Motor neuron (in vitro differentiated cells): ENCODE data around the gene P2RX2. TPM values are rescaled to one million over a fixed set of nuclear protein-coding genes. Genes with fewer than 3 reads are reported as not detected.
A peak's percentile ranks its signal among the peaks of the same experiment; 100 is the strongest.
"Not testable (repeated sequence)": the region's sequence is repeated elsewhere in the genome, so short reads cannot be mapped to it uniquely, and the experiment has no call there.

Source experiments
- ATAC-seq, 8 experiments: fragments of 200-7000 bp; cut with Tn5 transposase; replicated peaks in 6 of 8; 2 replicates each; pipeline ENCODE4 v1.8.0; 2021; ENCODE audit warnings: mild to moderate bottlenecking in 8 of 8, moderate library complexity in 8 of 8
- H3K27ac ChIP-seq, 2 donors: fragments of 250-450 bp; sonication (Bioruptor Pico); 2 replicates each; pipeline ENCODE4 v1.9.0; 2021; ENCODE audit warnings: antibody characterized with exemption in 2 of 2, mild to moderate bottlenecking in 2 of 2, moderate library complexity in 1 of 2
- H3K4me1 ChIP-seq, 2 donors: fragments of 250-450 bp; sonication (Bioruptor Pico); replicated peaks in 1 of 2; 2 replicates each; pipeline ENCODE4 v1.6.1; 2021; ENCODE audit warnings: antibody characterized with exemption in 2 of 2, mild to moderate bottlenecking in 2 of 2, moderate library complexity in 1 of 2
- H3K4me3 ChIP-seq, 5 donors: fragments of 250-450 bp; sonication (Bioruptor Pico); 2 replicates each; pipeline ENCODE4 v1.9.0; 2021; ENCODE audit warnings: antibody characterized with exemption in 5 of 5, mild to moderate bottlenecking in 5 of 5, moderate library complexity in 4 of 5
- WGBS, 10 experiments: fragments of 450-650 bp; shearing (Covaris generic); methylation state at CpG; one replicate each; pipeline ENCODE4 v1.0.0; 2022; 5-methylcytosine and 5-hydroxymethylcytosine counted together
- in situ Hi-C, 9 experiments: fragments of 400-800 bp; cut with MboI; loops; one replicate each; pipeline ENCODE4 v1.15.0; 2021; ENCODE audit warnings: low sequenced_read_pairs in 9 of 9, low pct_unique_long_range_greater_than_20kb in 2 of 9; ENCODE audit not compliant: unreplicated experiment in 9 of 9
- total RNA-seq, 8 experiments: library from RNA; unstranded; fragments of 300-600 nt; gene quantifications; 2 replicates each; pipeline versions ENCODE4 v1.2.3 to v1.2.4, GENCODE V29; 2022

Gene P2RX2
- total RNA-seq, 8 experiments from 2014 or later = 0.13 to 0.62 (median 0.17) TPM; not detected in 4

- peak in 1 of 8 experiments; percentile 9 for ATAC-seq
- Histone ChIP-seq H3K27ac (peak overlapping the region in 1 of 2 donors; percentile 56), H3K4me1 (peaks cover 14 to 25% of the 10 kb centered on the region in 2 donors), H3K4me3 (peak overlapping the region; percentile 29 to 42 (median 41))
- in situ Hi-C loops = no loop called here
- 30 to 43% (median 36%) methylated on average over 1 to 4 of the region's 58 CpGs; no CpG with 5 or more reads in 1 of the 10 experiments for WGBS, 10 experiments
Observed at GRCh38 chr12:132597333-132598316, 21.0 kb upstream of the P2RX2 start.

DNA sequence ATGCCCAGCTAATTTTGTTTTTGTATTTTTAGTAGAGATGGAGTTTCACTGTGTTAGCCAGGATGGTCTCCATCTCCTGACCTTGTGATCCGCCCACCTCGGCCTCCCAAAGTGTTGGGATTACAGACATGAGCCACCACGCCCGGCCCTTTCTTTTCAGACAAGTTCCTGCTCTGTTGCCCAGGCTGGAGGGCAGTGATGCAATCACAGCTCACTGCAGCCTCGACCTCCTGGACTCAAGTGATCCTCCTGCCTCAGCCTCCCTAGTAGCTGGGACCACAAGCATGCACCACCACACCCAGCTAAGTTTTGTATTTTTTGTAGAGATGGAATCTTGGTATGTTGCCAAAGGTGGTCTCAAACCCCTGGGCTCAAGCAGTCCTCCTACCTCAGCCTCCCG lies 19.1 kb upstream of the P2RX2 start:
- ATAC-seq, H3K4me3 ChIP-seq, H3K27ac ChIP-seq, in situ Hi-C loops: not testable (repeated sequence)
- peaks cover 26 to 34% of the 10 kb centered on the region in 2 donors for H3K4me1 ChIP-seq
- WGBS, 10 experiments = 45 to 70% (median 60%) methylated on average over 1 to 2 of the region's 6 CpGs; no CpG with 5 or more reads in 7 of the 10 experiments

DNA sequence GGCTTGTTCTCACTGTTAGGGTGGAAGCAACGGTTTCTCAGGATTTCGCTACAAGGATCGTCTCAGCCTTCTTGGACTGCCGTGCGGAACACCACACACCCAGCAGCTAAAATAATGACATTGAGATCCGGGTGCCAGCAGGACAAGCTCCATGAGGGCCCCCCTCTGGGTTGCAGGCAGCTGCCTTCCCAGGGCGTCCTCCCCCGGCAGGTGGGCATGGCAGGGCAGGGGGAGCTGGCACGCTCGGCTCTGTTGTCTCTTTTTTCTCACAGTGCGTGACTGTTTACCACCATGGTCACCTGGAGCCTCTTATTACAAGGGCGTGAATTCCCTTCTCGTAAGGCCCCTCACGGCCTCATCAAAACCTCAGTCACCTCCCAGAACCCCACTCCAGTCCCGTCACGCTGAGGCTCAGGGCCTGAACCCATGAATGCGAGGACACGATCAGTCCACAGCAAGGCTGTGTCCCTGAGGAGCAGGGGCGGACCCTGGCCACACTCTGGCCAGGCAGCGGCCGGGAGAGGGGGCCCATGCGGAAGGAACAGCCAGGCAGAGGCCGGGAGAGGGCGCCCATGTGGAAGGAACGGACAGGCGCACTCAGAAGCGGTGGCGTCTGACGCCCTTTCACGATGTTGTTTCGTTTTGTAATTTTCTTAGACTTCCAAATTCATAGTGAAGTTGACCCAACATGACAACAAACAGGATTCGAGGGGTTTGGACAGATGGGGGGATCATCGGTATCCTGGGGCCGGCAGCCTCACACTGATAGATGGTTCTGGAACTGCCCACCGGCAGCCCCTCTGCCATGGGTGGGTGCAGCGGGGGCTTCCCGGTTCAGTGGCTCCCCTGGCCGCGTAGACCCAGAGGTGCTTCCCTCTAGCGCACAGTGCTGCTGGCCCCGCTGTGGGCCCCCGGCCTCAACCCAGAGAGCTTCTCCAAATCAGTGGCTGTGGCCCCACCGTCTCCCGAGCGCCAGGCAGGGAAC lies 18.2 kb upstream of the P2RX2 start:
- ATAC-seq = peak; percentile 32 to 91 (median 60)
- in situ Hi-C loops = loop anchor here in 3 of 9 experiments (25.0 kb wide), 2 partner anchors 188 to 438 kb away; no protein-coding TSS in a partner anchor
- Histone ChIP-seq H3K4me1 (peaks cover 26 to 35% of the 10 kb centered on the region in 2 donors), H3K27ac (no peak overlapping the region), H3K4me3 (peak overlapping the region in 1 of 5 donors; percentile 8)
- 0 to 92% (median 25%) methylated on average over 1 to 10 of the region's 45 CpGs; no CpG with 5 or more reads in 3 of the 10 experiments for WGBS, 10 experiments

- Histone ChIP-seq H3K4me3 (no peak overlapping the region), H3K27ac (no peak overlapping the region), H3K4me1 (peaks cover 27 to 35% of the 10 kb centered on the region in 2 donors)
- no peak for ATAC-seq
- in situ Hi-C loops = loop anchor here in 3 of 9 experiments (25.0 kb wide), 2 partner anchors 189 to 439 kb away; no protein-coding TSS in a partner anchor
- WGBS, 10 experiments = 57 to 100% (median 80%) methylated on average over 1 to 6 of the region's 31 CpGs; no CpG with 5 or more reads in 6 of the 10 experiments
Observed at GRCh38 chr12:132601171-132601883, 17.2 kb upstream of the P2RX2 start.

DNA sequence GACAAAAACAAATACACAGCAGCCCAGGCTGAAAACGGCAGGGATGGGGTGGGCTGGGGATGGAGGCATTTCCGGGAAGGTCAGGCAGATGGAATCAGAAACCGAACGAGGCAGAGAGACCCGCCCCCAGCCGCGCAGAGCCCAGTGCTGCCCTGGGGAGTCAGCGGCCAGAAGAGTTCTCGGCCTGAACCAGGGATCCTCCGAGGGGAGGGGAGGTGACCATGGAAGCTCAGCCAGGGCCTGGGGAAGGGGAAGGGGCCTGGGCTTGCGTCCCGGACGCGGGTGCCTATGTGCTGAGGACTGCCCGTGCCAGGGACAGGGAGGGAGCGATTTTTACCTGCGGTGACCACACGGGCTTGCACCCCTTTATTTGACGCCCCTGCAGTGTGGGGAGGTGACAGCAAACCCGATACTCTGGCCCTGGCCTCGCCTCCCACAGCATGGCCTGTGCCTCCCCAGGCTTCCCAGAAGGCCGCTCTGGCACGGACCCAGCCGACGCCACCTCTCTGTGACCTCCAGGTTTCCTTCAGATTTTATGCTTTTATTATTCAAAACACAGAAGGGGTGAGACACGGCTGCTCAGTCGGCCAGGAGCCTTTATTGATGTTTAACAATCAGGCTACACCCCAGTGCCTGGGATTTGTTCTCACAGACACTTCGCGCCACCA lies 15.9 kb upstream of the P2RX2 start:
- WGBS, 10 experiments = 0 to 80% (median 14%) methylated on average over 1 to 7 of the region's 29 CpGs; no CpG with 5 or more reads in 4 of the 10 experiments
- in situ Hi-C loops = loop anchor here in 3 of 9 experiments (25.0 kb wide), 2 partner anchors 190 to 440 kb away; no protein-coding TSS in a partner anchor
- no peak overlapping the region for H3K4me3 ChIP-seq
- H3K27ac ChIP-seq = peak overlapping the region in 1 of 2 donors; percentile 80
- peak in 4 of 8 experiments; percentile 39 to 68 (median 58) for ATAC-seq
- H3K4me1 ChIP-seq = peaks cover 38 to 42% of the 10 kb centered on the region in 2 donors

DNA sequence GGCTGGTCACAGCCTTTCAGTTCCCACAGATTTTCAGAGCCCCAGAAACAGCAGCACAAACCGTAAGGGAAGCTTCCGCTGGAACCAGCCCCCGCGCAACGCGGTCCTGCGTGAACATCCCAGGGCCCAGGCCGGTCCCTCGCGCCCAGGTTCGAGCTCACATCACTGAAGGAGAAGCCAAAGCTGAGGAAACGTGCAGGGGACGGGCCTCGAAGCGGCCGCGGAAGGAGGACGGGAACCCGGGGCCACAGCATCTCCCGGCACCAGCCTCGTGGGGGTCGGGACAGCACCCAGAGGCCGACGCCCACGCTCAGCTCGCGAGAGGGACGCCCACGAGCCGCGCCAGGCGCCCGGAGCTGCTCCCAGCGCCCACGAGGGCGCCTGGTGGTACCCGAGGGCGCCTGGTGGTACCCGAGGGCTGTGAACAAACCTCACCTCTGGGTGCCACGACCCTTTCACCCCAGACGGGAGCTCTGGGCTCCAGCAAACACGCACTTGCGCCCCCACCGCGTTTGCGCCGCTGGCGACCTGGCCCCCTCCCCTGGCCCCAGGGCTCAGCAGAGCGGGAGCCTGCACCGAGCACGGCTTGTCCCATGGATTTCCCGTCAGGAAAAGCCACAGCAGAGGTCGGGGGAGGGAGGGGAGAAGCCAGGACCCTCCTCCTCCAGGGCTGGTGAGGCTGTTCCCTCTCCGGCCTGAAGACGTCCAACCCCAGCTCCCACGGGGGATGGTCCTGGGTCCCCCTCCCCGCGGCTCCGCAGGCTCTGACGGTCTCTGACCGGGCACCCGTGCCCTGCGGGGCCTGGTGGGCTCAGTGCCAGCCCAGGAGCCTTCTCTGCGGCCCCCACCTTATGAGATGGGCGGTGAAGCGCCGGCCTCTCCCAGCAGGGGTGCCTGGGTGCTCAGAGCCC lies 15.1 kb upstream of the P2RX2 start:
- Histone ChIP-seq H3K4me1 (peaks cover 42% of the 10 kb centered on the region in 2 donors), H3K27ac (peak overlapping the region in 1 of 2 donors; percentile 80), H3K4me3 (no peak overlapping the region)
- 18 to 80% (median 36%) methylated on average over 7 to 11 of the region's 67 CpGs; no CpG with 5 or more reads in 6 of the 10 experiments for WGBS, 10 experiments
- ATAC-seq = peak in 3 of 8 experiments; percentile 1 to 3 (median 3)
- in situ Hi-C loops = loop anchor here in 3 of 9 experiments (25.0 kb wide), 2 partner anchors 191 to 441 kb away; no protein-coding TSS in a partner anchor

- peak in 1 of 8 experiments; percentile 1 for ATAC-seq
Observed at GRCh38 chr12:132604151-132604618, 14.4 kb upstream of the P2RX2 start.

GRCh38 chr12:132604668-132605441 lies 13.7 kb upstream of the P2RX2 start:
- in situ Hi-C loops = loop anchor here in 3 of 9 experiments (25.0 kb wide), 2 partner anchors 193 to 443 kb away; no protein-coding TSS in a partner anchor
- Histone ChIP-seq H3K4me1 (peaks cover 42% of the 10 kb centered on the region in 2 donors), H3K4me3 (no peak overlapping the region), H3K27ac (no peak overlapping the region)
- no peak for ATAC-seq
- WGBS, 10 experiments = 7 to 83% (median 75%) methylated on average over 1 to 8 of the region's 16 CpGs; no CpG with 5 or more reads in 5 of the 10 experiments

More at GRCh38 chr12:132604151-132604618, 14.4 kb upstream of the P2RX2 start:
- peaks cover 42% of the 10 kb centered on the region in 2 donors for H3K4me1 ChIP-seq
- no peak overlapping the region for H3K4me3 ChIP-seq
- in situ Hi-C loops = loop anchor here in 3 of 9 experiments (25.0 kb wide), 2 partner anchors 192 to 442 kb away; no protein-coding TSS in a partner anchor
- WGBS, 10 experiments = 16 to 62% (median 29%) methylated on average over 3 to 10 of the region's 26 CpGs; no CpG with 5 or more reads in 6 of the 10 experiments
- no peak overlapping the region for H3K27ac ChIP-seq

DNA sequence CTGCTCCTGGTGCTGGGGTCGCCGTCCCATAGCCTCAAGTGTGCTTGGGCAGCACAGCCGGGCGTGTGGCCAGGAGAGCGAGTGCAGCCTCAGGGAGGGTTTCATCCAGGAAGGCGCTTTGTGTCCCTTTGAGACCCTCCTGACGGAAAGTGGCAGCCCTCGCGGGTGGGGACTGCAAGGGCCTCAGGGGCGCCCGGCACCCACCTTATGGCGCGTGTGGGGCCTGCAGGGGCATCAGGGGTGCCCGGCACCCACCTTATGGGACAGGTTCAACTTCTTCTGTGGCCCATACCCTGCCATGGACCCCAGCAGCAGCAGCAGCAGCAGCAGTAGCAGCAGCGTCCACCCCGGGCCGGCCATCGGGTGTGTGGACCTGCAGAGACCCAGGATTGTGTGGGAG lies 12.7 kb upstream of the P2RX2 start:
- no peak for ATAC-seq
- in situ Hi-C loops = loop anchor here in 3 of 9 experiments (25.0 kb wide), 2 partner anchors 194 to 444 kb away; no protein-coding TSS in a partner anchor
- H3K4me1 ChIP-seq = peaks cover 33 to 38% of the 10 kb centered on the region in 2 donors
- H3K4me3 ChIP-seq = no peak overlapping the region
- 57 to 100% (median 72%) methylated on average over 1 to 7 of the region's 18 CpGs; no CpG with 5 or more reads in 6 of the 10 experiments for WGBS, 10 experiments
- H3K27ac ChIP-seq = no peak overlapping the region
